Ammon's horn (tissue), 1 donor: ENCODE results near the gene PATE4.
"Not testable (repeated sequence)": the region's sequence is repeated elsewhere in the genome, so short reads cannot be mapped to it uniquely, and the experiment has no call there.

ENCODE experiments used
- DNase-seq: peaks from one replicate; pipeline ENCODE4 v3.0.0-alpha.2; 2016; ENCODE audit warnings: low spot score

Gene PATE4

GRCh38 chr11:125833016-125833415 is at the start of gene PATE4:
PATE4 (plus strand) TSS chr11:125833316; CDS start chr11:125833360, 44 bp downstream.
- DNase-seq: no peak

- DNase-seq: no peak
These were observed 48.4 kb upstream of the PATE4 start for GRCh38 chr11:125784678-125785077.

GRCh38 chr11:125787827-125788226 is 45.3 kb upstream of the PATE4 start, which contains the start of gene PATE3:
PATE3 (plus strand) TSS chr11:125788127; CDS start chr11:125788152, 25 bp downstream.
- DNase-seq: no peak

- no peak for DNase-seq
These were observed 42.3 kb upstream of the PATE4 start for GRCh38 chr11:125790825-125791224.

GRCh38 chr11:125797641-125798040 is 35.5 kb upstream of the PATE4 start:
- no peak for DNase-seq

GRCh38 chr11:125799808-125800207 is 33.3 kb upstream of the PATE4 start:
- DNase-seq: no peak

GRCh38 chr11:125802387-125802786 is 30.7 kb upstream of the PATE4 start:
- DNase-seq: no peak

GRCh38 chr11:125807909-125808308 is 25.2 kb upstream of the PATE4 start:
- DNase-seq: no peak

GRCh38 chr11:125835748-125836147 is 2.6 kb downstream of the PATE4 start:
- DNase-seq: no peak

- DNase-seq: peak; percentile 12
These were observed 9.3 kb downstream of the PATE4 start for GRCh38 chr11:125842321-125842948.

- no peak for DNase-seq
These were observed 13.1 kb downstream of the PATE4 start for GRCh38 chr11:125846188-125846587.

- not testable (repeated sequence) for DNase-seq
These were observed 24.6 kb downstream of the PATE4 start for GRCh38 chr11:125857670-125858069.

- DNase-seq: not testable (repeated sequence)
These were observed 29.7 kb downstream of the PATE4 start for GRCh38 chr11:125862786-125863185.

GRCh38 chr11:125865354-125865753 is 32.2 kb downstream of the PATE4 start:
- DNase-seq: not testable (repeated sequence)

GRCh38 chr11:125869521-125869920 is 36.4 kb downstream of the PATE4 start:
- no peak for DNase-seq

- DNase-seq: peak; percentile 14
These were observed 38.4 kb downstream of the PATE4 start for GRCh38 chr11:125871391-125872137.

GRCh38 chr11:125872138-125872491 is 39.0 kb downstream of the PATE4 start:
- no peak for DNase-seq

GRCh38 chr11:125873881-125874555 is 40.9 kb downstream of the PATE4 start:
- no peak for DNase-seq

- DNase-seq: peak; percentile 88
These were observed 41.5 kb downstream of the PATE4 start for GRCh38 chr11:125874556-125875124.

GRCh38 chr11:125881291-125881690 is 48.2 kb downstream of the PATE4 start:
- DNase-seq: no peak

GRCh38 chr11:125883375-125883774 is 50.3 kb downstream of the PATE4 start:
- DNase-seq: no peak

- peak; percentile 44 for DNase-seq
These were observed 53.9 kb downstream of the PATE4 start for GRCh38 chr11:125886997-125887372.
